H1 (cell line): ENCODE data around the gene CCDC33. TPM values are rescaled to one million over a fixed set of nuclear protein-coding genes. Genes with fewer than 3 reads are reported as not detected.
A peak's percentile ranks its signal among the peaks of the same experiment; 100 is the strongest.

Experiments used
- CBX5 ChIP-seq: fragments of 300-800, 300-1000 bp; sonication (generic); IDR thresholded peaks from 2 replicates; pipeline ENCODE4 v1.7.1; 2016; ENCODE audit warnings: antibody characterized with exemption, low read length, low read depth
- EP300 ChIP-seq, 2 experiments: IDR thresholded peaks; 1 replicate in 1 of 2; 2 replicates in 1 of 2; pipeline ENCODE4 v1.6.1; 2011 to 2012; ENCODE audit warnings: low read depth in 2 of 2, low read length in 2 of 2, mild to moderate bottlenecking in 2 of 2, borderline replicate concordance in 1 of 2, inconsistent platforms in 1 of 2, moderate library complexity in 1 of 2
- KDM4A ChIP-seq: IDR thresholded peaks from one replicate; pipeline ENCODE4 v1.7.1; 2012; ENCODE audit warnings: low read depth, mild to moderate bottlenecking, moderate library complexity, low read length, inconsistent platforms; ENCODE audit not compliant: severe bottlenecking
- RAD21 ChIP-seq, 2 experiments: IDR thresholded peaks in 1 of 2; conservative IDR thresholded peaks in 1 of 2; 2 replicates each; pipeline ENCODE4 v1.6.1; 2011; ENCODE audit warnings: low read depth in 2 of 2, low read length in 2 of 2, improper control_type of control experiment in 1 of 2, inconsistent platforms in 1 of 2, mild to moderate bottlenecking in 1 of 2, moderate library complexity in 1 of 2
- RBBP5 ChIP-seq: IDR thresholded peaks from 2 replicates; pipeline ENCODE4 v1.7.1; 2012; ENCODE audit warnings: low read depth, mild to moderate bottlenecking, inconsistent platforms, low read length, moderate library complexity, borderline replicate concordance
- SIN3A ChIP-seq, 2 experiments: IDR thresholded peaks in 1 of 2; conservative IDR thresholded peaks in 1 of 2; 2 replicates each; pipeline ENCODE4 v1.6.1; 2011 to 2012; ENCODE audit warnings: low read length in 2 of 2, improper control_type of control experiment in 1 of 2, low read depth in 1 of 2, mild to moderate bottlenecking in 1 of 2
- TAF7 ChIP-seq: optimal IDR thresholded peaks from 2 replicates; pipeline ENCODE3; 2011; ENCODE audit warnings: low read depth, mild to moderate bottlenecking, inconsistent platforms, low read length, moderate library complexity, borderline replicate concordance
- TEAD4 ChIP-seq: IDR thresholded peaks from 2 replicates; pipeline ENCODE4 v1.6.1; 2012; ENCODE audit warnings: low read depth, low read length, inconsistent platforms, mixed read lengths
- YY1 ChIP-seq: IDR thresholded peaks from 2 replicates; pipeline ENCODE4 v1.6.1; 2011; ENCODE audit warnings: low read depth, mild to moderate bottlenecking, low read length
- polyA plus RNA-seq, 7 experiments: library from polyadenylated mRNA; depleted of rRNA in 3 of 7; stranded (reverse) in 5 of 7; unstranded in 2 of 7; fragments of >200 nt in 5 of 7; fragments of 200-250 nt in 2 of 7; gene quantifications; 1 replicate in 5 of 7; 2 replicates in 1 of 7; 4 replicates in 1 of 7; pipeline versions ENCODE4 v1.2.1 to v1.2.3, GENCODE V29; 2011 to 2013; ENCODE audit warnings: missing spikeins in 2 of 7, mixed read lengths in 2 of 7
- total RNA-seq: library from RNA; stranded (reverse); fragmentation: NEBNext Ultra II Directional; extraction: Animal tissue kit (Norgen Biotek cat#: 25700); gene quantifications from 2 replicates; pipeline ENCODE4 v1.2.1, GENCODE V29; 2021
- TF ChIP-seq, protein P1 (sequence below), 3 experiments: IDR thresholded peaks; 1 replicate in 2 of 3; 2 replicates in 1 of 3; pipeline versions ENCODE4 v1.5.1 to v1.6.1; 2011; ENCODE audit warnings: low read length in 3 of 3, mild to moderate bottlenecking in 3 of 3, inconsistent platforms in 2 of 3, low read depth in 1 of 3, moderate library complexity in 1 of 3; ENCODE audit not compliant: insufficient read depth in 1 of 3; ENCODE audit errors: control extremely low read depth in 1 of 3

The CCDC33 gene
- total and polyA plus RNA-seq, 2 of the 8 experiments (the other 6 are each of a cell fraction or from before 2014, with no cell fraction given) = 2.0 to 2.7 TPM

DNA sequence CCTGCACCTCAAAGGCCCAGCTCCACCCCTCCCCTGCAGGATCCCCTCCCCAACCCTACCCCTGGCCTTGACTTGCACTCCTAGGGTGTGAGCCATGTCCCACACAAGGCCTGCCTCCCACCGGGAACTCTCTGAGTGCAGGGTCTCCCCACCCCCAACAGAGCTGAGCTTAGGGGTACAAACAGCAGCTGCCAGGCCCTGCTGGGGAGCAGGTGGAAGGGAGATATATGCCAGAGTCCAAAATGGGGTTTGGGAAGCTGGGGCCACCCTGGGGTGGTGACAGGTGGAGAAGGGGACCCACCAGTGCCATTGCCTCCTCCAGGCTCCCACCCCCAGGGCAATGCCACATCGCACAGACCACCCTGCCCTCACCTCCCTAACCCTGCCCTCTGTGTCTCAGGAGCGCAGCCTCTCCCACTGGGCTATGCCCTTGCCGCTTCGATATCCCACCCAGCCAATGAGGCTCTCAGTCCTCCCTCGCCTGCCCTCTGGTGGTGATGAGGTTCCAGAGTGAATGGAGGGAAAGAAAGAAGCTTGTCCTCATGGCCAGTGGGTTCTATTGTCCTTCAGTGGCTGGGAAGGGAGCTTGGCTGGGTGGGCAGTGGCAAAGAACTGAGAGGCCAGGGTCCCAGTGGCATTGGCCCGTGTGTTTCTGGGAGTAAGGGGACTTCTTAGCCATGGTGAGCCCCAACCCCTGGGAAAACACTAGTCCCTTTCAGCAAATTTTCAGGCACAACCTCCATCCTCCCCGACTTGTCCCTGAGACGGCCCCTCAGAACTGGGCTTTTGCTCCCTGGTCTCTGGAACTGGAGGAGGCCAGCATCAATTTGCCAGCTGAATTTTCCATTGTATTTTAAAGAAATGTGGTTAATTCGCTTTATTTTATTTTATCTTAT, 84.5 kb downstream of the CCDC33 start (continued):
- TF ChIP-seq EP300 (IDR thresholded peaks at IDR 0.05; ENCODE audit: borderline replicate concordance in 1 of 2, low read depth in 2 of 2, low read length in 2 of 2) (peak in 1 of 2 experiments; percentile 41; a peak in 1 of 3 replicates), TAF7 (no peak), CBX5 (no peak), TEAD4 (no peak), SIN3A (conservative IDR thresholded peaks at IDR 0.05 in 1 of 2, IDR thresholded peaks at IDR 0.05 in 1 of 2; ENCODE audit: low read depth in 1 of 2, low read length in 2 of 2) (no peak), RBBP5 (no peak), RAD21 (IDR thresholded peaks at IDR 0.05 in 1 of 2, conservative IDR thresholded peaks at IDR 0.05 in 1 of 2; ENCODE audit: low read depth in 2 of 2, low read length in 2 of 2) (peak; percentile 63 to 74), KDM4A (no peak), YY1 (no peak)
- TF ChIP-seq, protein P1, sequence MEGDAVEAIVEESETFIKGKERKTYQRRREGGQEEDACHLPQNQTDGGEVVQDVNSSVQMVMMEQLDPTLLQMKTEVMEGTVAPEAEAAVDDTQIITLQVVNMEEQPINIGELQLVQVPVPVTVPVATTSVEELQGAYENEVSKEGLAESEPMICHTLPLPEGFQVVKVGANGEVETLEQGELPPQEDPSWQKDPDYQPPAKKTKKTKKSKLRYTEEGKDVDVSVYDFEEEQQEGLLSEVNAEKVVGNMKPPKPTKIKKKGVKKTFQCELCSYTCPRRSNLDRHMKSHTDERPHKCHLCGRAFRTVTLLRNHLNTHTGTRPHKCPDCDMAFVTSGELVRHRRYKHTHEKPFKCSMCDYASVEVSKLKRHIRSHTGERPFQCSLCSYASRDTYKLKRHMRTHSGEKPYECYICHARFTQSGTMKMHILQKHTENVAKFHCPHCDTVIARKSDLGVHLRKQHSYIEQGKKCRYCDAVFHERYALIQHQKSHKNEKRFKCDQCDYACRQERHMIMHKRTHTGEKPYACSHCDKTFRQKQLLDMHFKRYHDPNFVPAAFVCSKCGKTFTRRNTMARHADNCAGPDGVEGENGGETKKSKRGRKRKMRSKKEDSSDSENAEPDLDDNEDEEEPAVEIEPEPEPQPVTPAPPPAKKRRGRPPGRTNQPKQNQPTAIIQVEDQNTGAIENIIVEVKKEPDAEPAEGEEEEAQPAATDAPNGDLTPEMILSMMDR (IDR thresholded peaks at IDR 0.05; ENCODE audit: control extremely low read depth in 1 of 3, insufficient read depth in 1 of 3, low read depth in 1 of 3, low read length in 3 of 3) = peak; percentile 72 to 80 (median 72)
